ENCODE data around the gene SBK1.

SBK1 gene

DNA sequence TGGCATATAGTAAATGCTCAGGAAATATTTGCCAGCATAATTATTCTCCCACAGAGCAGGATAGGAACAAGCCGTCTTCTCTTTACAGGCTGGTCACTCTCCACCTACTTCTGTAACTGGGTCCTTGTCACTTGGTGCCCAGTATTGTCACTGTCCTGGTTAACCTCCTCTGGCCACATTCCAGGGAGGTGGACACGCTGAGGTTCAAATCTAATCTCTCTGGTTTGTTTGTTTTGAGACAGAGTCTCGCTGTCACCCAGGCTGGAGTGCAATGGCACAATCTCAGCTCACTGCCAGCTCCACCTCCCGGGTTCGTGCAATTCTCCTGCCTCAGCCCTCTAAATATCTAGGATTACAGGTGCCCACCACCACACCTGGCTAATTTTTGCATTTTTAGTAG lies 15.6 kb downstream of the SBK1 start:
- no peak overlapping the region for H3K27ac Mint-ChIP-seq

DNA sequence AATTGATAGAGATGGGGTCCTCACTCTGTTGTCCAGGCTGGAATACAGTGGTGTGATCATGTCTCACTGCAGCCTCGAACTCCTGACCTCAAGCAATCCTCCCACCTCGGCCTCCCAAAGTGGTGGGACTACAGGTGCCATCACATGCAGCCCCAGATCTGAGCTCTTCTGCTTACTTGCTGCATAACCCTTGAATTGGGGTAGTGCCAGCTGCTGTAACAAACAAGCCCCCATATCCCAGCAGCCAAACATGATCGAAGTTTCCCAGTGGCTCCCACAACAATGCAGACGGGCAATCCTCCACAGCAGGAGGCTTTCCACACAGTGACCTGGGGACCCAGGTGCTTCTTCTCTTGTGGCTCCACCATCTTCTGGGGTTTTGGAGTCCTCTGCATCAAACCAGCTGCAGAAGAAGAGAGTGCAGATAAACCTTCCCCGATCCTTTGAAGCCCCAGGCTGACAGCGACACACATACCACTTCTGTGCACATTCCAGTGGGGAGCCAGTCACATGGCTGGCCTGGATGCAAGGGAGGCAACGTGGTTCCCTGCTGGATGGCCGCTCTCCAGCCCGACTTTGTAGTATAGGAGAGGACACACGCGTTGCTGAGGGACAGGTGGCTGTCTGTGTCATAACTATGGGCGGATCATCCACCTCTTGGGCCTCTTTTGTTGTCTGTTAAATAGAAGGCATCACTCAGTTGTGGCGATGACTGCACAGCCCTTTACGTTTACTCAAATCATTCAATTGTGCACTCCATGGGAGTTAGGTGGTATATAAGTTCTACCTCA lies 16.7 kb downstream of the SBK1 start:
- Mint-ChIP-seq H3K9me3 (peaks cover 6% of the 10 kb centered on the region), H3K4me1 (ENCODE audit: low read depth) (peaks cover 25% of the 10 kb centered on the region), H3K27me3 (ENCODE audit: low read depth) (no peaks in the 10 kb centered on the region), H3K36me3 (ENCODE audit: low read depth) (peaks cover 4% of the 10 kb centered on the region), H3K4me3 (peak overlapping the region; percentile 16), H3K27ac (peak overlapping the region; percentile 74)
- no peak for DNase-seq (ENCODE audit: low spot score)

More for the DNA sequence above, 15.6 kb downstream of the SBK1 start:
- Mint-ChIP-seq H3K27me3 (ENCODE audit: low read depth) (no peaks in the 10 kb centered on the region), H3K9me3 (peaks cover 6% of the 10 kb centered on the region), H3K4me1 (ENCODE audit: low read depth) (peaks cover 25% of the 10 kb centered on the region), H3K36me3 (ENCODE audit: low read depth) (peaks cover 4% of the 10 kb centered on the region), H3K4me3 (no peak overlapping the region)
- DNase-seq (ENCODE audit: low spot score), result no peak

DNA sequence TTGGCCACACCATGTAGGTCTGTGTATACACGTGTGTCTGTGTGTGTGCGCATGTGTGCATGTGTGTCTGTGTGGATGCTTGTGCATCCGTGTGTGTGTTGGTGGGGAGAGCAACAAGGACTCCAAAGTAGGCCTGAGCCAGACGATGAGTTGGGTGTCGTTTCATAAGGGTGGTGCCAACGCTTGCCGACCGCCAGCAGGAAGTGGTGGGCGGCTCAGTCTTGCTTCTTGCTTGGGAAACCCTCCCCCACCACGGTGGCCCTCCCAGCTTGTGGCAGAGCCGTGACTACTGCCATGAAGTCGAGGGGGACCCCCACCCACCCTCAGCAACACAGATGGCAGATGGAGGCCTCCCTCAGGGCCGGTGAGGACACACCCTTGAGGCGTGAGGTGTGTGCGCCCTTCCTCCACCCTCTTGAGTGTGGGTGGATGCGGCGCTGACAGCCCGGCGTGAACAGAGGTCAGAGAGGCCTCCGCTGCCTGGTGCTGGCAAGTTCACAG lies 17.5 kb downstream of the SBK1 start:
- Mint-ChIP-seq H3K4me3 (peak overlapping the region; percentile 44), H3K4me1 (ENCODE audit: low read depth) (peaks cover 25% of the 10 kb centered on the region), H3K27ac (peak overlapping the region; percentile 82), H3K9me3 (peaks cover 6% of the 10 kb centered on the region), H3K36me3 (ENCODE audit: low read depth) (peaks cover 2% of the 10 kb centered on the region), H3K27me3 (ENCODE audit: low read depth) (no peaks in the 10 kb centered on the region)
- peak; percentile 81 for DNase-seq (ENCODE audit: low spot score)

DNA sequence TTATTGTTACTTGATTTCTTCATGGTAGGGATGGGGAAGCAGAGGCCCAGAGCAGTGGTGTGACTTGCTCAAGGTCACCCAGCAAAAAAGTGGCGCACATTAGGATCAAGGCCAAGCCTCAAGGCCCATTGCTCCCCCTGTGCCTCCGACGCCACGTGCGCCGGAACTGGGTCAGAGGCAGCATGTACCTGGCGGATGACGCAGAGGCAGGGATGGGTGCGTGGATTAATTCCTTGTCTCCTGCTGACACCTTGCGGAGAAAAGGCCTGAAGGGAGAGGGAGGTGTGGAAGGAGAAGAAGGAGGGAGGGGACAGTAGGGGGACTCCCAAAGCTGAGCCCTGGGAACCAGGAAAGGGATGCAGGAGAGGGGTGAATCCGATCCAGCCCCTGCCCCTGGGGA lies 18.5 kb downstream of the SBK1 start:
- no peak for DNase-seq (ENCODE audit: low spot score)
- Mint-ChIP-seq H3K4me1 (ENCODE audit: low read depth) (peaks cover 25% of the 10 kb centered on the region), H3K27ac (peak overlapping the region; percentile 82), H3K27me3 (ENCODE audit: low read depth) (peaks cover 2% of the 10 kb centered on the region), H3K36me3 (ENCODE audit: low read depth) (peaks cover 2% of the 10 kb centered on the region), H3K9me3 (peaks cover 6% of the 10 kb centered on the region), H3K4me3 (peak overlapping the region; percentile 44)

DNA sequence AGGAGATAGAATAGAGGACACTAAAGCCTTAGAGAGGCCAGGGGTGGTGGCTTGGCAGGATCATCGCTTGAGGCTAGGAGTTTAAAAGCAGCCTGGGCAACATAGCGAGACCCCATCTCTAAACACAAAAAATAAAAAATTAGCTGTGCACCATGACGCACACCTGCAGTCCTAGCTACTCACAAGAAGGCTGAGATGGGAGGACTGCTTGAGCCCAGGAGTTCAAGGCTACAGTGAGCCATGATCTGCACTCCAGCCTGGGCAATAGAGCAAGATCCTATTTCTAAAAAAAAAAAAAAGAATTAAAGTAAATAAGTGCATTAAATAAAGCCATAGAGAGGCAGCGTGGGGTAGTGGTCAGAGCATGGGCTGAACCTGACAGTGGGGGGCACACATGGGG lies 19.1 kb downstream of the SBK1 start:
- H3K36me3 Mint-ChIP-seq (ENCODE audit: low read depth), result peaks cover 2% of the 10 kb centered on the region
- DNase-seq (ENCODE audit: low spot score), result no peak
- H3K4me1 Mint-ChIP-seq (ENCODE audit: low read depth), result peaks cover 25% of the 10 kb centered on the region
- H3K27ac Mint-ChIP-seq, result peak overlapping the region; percentile 82
- peaks cover 6% of the 10 kb centered on the region for H3K9me3 Mint-ChIP-seq
- peak overlapping the region; percentile 43 for H3K4me3 Mint-ChIP-seq
- peaks cover 2% of the 10 kb centered on the region for H3K27me3 Mint-ChIP-seq (ENCODE audit: low read depth)

DNA sequence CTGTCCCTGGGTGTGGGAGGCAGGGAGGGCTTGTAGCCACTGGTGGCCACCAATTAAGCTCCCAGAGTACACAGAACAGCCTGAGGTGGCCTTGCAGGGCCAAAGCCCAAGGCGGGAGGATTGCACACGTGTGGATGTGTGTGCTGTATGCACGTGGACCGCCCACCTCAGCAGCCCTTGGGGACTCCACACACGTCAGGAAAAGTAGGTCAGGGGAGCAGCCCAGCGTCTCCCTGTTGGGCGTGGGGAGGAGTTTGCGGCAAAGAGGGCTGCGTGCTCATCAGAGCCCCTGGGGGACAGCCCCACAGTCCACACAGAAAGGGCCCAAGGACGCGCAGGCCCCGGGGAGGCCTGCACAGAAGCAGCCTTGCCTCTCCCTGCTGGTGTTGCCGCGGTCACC lies 19.6 kb downstream of the SBK1 start:
- Mint-ChIP-seq H3K27me3 (ENCODE audit: low read depth) (peaks cover 2% of the 10 kb centered on the region), H3K9me3 (peaks cover 6% of the 10 kb centered on the region), H3K36me3 (ENCODE audit: low read depth) (peaks cover 2% of the 10 kb centered on the region), H3K4me3 (no peak overlapping the region), H3K27ac (no peak overlapping the region), H3K4me1 (ENCODE audit: low read depth) (peaks cover 26% of the 10 kb centered on the region)
- no peak for DNase-seq (ENCODE audit: low spot score)

DNA sequence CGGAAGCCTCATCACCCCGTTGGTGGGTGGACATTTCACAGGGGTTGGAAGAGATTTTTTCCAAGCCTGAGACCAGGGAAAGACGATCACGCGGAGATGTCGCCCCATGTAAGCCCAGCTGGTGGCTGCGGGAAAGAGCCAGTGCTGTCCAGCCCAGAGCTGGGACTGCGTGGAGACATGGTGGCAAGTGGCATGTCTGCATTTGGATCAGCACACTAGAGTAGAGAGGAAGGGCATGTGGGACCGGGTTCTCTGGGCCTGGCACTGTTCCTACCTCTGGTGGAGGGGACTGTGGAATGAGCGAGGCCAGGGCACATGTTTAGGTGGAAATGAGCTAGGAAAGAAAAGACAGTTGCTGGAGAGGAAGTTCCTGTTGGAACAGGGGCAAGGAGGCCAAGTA lies 20.0 kb downstream of the SBK1 start:
- Mint-ChIP-seq H3K4me3 (no peak overlapping the region), H3K9me3 (peaks cover 6% of the 10 kb centered on the region), H3K27ac (peak overlapping the region; percentile 64), H3K27me3 (ENCODE audit: low read depth) (peaks cover 2% of the 10 kb centered on the region), H3K4me1 (ENCODE audit: low read depth) (peaks cover 28% of the 10 kb centered on the region), H3K36me3 (ENCODE audit: low read depth) (peaks cover 2% of the 10 kb centered on the region)
- no peak for DNase-seq (ENCODE audit: low spot score)

DNA sequence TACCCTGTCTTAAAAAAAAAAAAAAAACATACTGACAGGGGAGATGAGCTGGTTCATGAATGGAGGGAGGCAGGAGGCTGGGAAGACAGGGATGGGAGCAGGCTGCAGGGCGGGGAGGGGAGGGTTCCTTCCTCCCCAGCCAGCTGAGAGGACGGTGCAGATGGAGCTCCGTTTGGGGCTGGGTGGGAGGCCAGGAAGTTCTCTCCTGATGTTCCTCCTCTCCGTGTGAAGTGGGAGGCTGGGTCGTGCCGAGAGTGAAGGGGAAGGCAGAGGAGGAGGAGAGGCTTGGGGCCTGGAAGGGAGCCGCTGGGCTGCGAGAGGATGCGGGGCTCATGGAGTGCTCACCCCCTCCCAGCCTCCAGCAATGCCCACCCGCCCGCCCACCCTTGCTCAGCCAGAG lies 21.3 kb downstream of the SBK1 start:
- Mint-ChIP-seq H3K4me1 (ENCODE audit: low read depth) (peaks cover 28% of the 10 kb centered on the region), H3K27ac (no peak overlapping the region), H3K36me3 (ENCODE audit: low read depth) (peaks cover 2% of the 10 kb centered on the region), H3K27me3 (ENCODE audit: low read depth) (peaks cover 2% of the 10 kb centered on the region), H3K9me3 (peaks cover 6% of the 10 kb centered on the region), H3K4me3 (no peak overlapping the region)
- no peak for DNase-seq (ENCODE audit: low spot score)

DNA sequence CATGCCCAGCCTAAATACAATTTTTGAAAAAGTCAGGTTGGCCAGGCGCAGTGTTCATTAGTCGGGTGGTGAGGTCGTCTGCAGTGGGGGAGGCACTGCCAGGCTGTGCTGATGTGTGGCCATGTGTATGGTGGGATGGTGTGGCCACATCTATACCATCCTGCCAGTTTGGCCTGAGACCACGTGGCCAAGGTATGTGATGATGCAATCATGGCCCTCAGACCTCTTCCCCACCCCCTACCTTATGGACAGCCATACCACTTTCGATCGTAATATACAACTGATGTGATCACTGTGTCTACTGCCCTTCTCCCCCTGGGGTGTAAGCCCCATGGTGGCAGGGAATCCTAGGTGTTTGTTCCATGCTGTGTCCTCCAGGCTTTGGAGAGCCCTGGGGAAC lies 23.7 kb downstream of the SBK1 start:
- Mint-ChIP-seq H3K4me1 (ENCODE audit: low read depth) (peaks cover 9% of the 10 kb centered on the region), H3K27me3 (ENCODE audit: low read depth) (peaks cover 2% of the 10 kb centered on the region), H3K9me3 (no peaks in the 10 kb centered on the region), H3K36me3 (ENCODE audit: low read depth) (no peaks in the 10 kb centered on the region), H3K27ac (no peak overlapping the region), H3K4me3 (no peak overlapping the region)
- DNase-seq (ENCODE audit: low spot score), result no peak

DNA sequence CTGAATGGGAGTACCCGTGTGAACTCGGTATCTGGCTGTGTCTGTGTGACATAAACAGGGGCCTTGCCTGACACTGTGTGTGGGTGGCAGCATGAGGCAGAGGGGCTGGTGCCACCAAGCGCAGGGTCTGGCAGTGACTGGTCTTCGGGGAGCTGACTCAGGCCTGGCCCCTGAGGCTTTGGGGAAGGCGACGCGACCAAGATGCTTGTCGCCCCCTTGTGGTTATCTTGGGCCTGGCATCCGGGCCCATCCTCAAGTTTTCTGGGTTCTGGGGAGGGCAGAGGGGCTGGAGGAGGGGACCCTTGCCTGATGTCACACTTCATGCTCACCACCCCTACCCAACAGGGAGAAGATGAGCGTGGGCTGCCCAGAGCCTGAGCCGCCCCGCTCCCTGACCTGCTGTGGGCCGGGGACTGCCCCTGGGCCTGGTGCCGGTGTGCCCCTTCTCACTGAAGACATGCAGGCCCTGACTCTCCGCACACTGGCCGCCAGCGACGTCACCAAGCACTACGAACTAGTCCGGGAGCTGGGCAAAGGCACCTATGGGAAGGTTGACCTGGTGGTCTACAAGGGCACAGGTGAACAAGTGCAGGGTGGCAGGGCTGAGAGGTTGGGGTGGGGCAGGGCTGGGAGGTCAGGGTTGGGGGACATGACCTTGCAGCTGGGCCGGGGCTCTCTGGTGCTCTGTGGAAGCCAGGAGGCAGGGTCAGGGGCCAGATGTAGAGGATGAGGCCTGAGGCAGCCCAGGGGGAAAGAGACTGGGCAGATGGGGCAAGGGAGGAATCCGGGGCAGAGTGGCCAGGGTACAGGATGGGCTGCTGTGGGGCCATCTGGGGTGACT lies 24.9 kb downstream of the SBK1 start:
- Mint-ChIP-seq H3K36me3 (ENCODE audit: low read depth) (no peaks in the 10 kb centered on the region), H3K27ac (no peak overlapping the region), H3K9me3 (no peaks in the 10 kb centered on the region), H3K4me1 (ENCODE audit: low read depth) (peaks cover 8% of the 10 kb centered on the region), H3K4me3 (no peak overlapping the region), H3K27me3 (ENCODE audit: low read depth) (peaks cover 2% of the 10 kb centered on the region)
- DNase-seq (ENCODE audit: low spot score), result peak; percentile 53

DNA sequence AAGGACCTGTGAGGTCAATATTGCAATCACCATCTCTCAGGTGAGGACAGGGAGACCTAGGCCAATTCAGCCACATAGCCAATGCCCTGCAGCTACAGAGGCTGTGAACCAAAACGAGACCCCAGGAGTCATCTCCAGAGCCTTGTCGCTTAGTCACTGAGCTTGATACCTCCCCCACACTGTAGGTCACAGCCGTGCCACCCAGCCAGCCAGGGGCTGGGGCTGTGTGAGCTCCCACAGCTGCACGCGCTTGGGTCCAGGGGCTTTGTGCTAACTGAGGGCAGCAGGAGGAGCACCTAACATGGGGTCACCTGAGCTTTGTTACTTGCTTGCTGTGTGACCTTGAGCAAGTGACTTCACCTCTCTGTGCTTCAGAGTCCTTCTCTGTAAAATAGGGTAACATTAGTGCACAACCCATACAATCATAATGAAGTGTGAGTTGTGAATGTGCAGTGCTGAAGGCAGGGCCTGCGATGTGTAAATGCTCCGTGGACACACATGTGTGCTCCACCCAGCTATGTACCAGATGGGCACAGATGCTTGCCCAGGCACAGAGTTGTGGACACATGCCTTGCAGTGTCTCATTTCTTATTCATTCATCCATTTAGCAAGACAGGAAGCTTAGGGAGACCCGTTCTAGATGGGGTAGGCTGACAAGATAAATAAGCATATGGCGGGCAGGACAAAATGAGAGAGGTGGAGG lies 25.9 kb downstream of the SBK1 start:
- no peak overlapping the region for H3K27ac Mint-ChIP-seq

DNA sequence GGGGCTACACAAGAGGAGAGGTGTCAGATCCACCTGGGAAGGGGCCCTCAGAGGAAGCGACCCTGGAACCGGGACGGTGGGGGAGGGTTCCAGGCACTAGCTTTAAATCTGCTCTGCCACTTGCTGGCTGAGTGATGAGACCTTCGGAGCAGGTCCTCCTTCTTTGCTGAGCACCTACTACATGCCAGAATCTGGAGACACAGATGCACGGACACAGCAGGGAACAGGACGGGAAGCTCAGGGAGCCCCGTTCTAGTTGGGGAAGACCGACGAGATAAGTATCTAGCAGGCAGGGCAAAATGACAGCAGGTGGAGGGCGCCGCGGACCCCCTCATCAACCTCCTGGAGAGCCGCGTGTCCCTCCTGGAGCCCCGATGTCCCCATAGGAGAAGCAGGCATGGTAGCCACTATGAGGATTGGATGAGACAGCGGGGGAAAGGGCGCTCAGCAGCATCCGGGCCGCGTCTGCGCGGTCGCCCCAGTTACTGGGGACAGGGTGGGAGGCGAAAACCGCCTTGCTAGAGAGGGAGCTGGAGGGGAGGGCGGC lies 27.2 kb downstream of the SBK1 start:
- Mint-ChIP-seq H3K4me3 (no peak overlapping the region), H3K36me3 (ENCODE audit: low read depth) (no peaks in the 10 kb centered on the region), H3K9me3 (no peaks in the 10 kb centered on the region), H3K27me3 (ENCODE audit: low read depth) (peaks cover 2% of the 10 kb centered on the region), H3K27ac (no peak overlapping the region), H3K4me1 (ENCODE audit: low read depth) (peaks cover 5% of the 10 kb centered on the region)
- DNase-seq (ENCODE audit: low spot score), result no peak

More for the DNA sequence above, 25.9 kb downstream of the SBK1 start:
- Mint-ChIP-seq H3K27me3 (ENCODE audit: low read depth) (peaks cover 2% of the 10 kb centered on the region), H3K36me3 (ENCODE audit: low read depth) (no peaks in the 10 kb centered on the region), H3K4me3 (no peak overlapping the region), H3K9me3 (no peaks in the 10 kb centered on the region), H3K4me1 (ENCODE audit: low read depth) (peaks cover 5% of the 10 kb centered on the region)
- DNase-seq (ENCODE audit: low spot score), result no peak

DNA sequence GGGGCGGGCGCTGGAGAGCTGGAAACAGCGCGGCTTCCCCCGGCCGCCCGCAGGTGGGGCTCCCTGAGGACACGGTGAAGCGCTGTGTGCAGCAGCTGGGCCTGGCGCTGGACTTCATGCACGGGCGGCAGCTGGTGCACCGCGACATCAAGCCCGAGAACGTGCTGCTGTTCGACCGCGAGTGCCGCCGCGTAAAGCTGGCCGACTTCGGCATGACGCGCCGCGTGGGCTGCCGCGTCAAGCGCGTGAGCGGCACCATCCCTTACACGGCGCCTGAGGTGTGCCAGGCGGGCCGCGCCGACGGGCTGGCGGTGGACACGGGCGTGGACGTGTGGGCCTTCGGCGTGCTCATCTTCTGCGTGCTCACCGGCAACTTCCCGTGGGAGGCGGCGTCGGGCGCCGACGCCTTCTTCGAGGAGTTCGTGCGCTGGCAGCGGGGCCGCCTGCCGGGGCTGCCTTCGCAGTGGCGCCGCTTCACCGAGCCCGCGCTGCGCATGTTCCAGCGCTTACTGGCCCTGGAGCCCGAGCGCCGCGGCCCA lies 27.8 kb downstream of the SBK1 start:
- Mint-ChIP-seq H3K27ac (no peak overlapping the region), H3K4me1 (ENCODE audit: low read depth) (peaks cover 5% of the 10 kb centered on the region), H3K9me3 (no peaks in the 10 kb centered on the region), H3K27me3 (ENCODE audit: low read depth) (peaks cover 1% of the 10 kb centered on the region), H3K4me3 (no peak overlapping the region), H3K36me3 (ENCODE audit: low read depth) (no peaks in the 10 kb centered on the region)
- no peak for DNase-seq (ENCODE audit: low spot score)
